Stimulated activated naive CD8-positive, alpha-beta T cell treated with anti-CD3 and anti-CD28 coated beads, Interleukin-15, amount 100 ng/mL, for 72 hours (primary cell): ENCODE results near the gene ATP6V0E2.
"Not testable (repeated sequence)": the region's sequence is repeated elsewhere in the genome, so short reads cannot be mapped to it uniquely, and the experiment has no call there.

Source experiments
- ATAC-seq: fragments of 150-1000 bp; cut with Tn5 transposase; 2 replicates; pipeline ENCODE4 v1.10.0; 2021; ENCODE audit warnings: mild to moderate bottlenecking, moderate library complexity
- DNase-seq, 2 donors: peaks; one replicate each; pipeline ENCODE4 v3.0.0; 2021 to 2022
- H3K27ac Mint-ChIP-seq, 2 donors: one replicate each; pipeline ENCODE4 v1.8.0; 2022; ENCODE audit warnings: mild to moderate bottlenecking in 2 of 2, mixed read lengths in 2 of 2, moderate library complexity in 2 of 2
- H3K27me3 Mint-ChIP-seq: one replicate; pipeline ENCODE4 v1.8.0; 2022; ENCODE audit warnings: mixed read lengths
- H3K4me1 Mint-ChIP-seq: one replicate; pipeline ENCODE4 v1.8.0; 2022; ENCODE audit warnings: mild to moderate bottlenecking, mixed read lengths
- H3K4me3 Mint-ChIP-seq, 2 donors: one replicate each; pipeline ENCODE4 v1.8.0; 2022; ENCODE audit warnings: mild to moderate bottlenecking in 2 of 2, mixed read lengths in 2 of 2, moderate library complexity in 1 of 2
- H3K9me3 Mint-ChIP-seq, 2 donors: one replicate each; pipeline ENCODE4 v1.8.0; 2022; ENCODE audit warnings: mixed read lengths in 2 of 2

The ATP6V0E2 gene

GRCh38 chr7:149907776-149908376 lies 34.1 kb downstream of the ATP6V0E2 start:
- not testable (repeated sequence) for H3K9me3 Mint-ChIP-seq, H3K27me3 Mint-ChIP-seq, H3K4me1 Mint-ChIP-seq, H3K27ac Mint-ChIP-seq, H3K4me3 Mint-ChIP-seq, DNase-seq, ATAC-seq

DNA sequence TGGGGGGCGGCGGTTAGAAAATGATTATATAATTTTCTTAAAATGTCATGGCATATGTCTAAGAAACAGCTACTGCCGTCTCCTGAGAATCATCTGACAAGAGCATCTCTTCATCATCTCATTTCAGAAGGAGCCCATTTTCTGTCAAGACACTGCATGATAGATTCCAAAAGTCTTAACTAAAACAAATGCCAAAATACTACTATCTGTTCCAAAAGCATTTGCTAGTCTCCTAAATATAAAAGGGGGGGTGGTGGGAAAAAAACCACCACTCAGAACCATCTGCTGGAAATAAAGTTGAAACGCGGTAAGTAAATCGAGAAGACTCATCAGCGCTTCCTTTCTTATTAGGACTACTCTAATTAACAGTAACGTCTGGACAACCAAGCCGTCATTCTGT lies 36.5 kb downstream of the ATP6V0E2 start:
- H3K27me3 Mint-ChIP-seq, ATAC-seq, H3K4me3 Mint-ChIP-seq, DNase-seq, H3K9me3 Mint-ChIP-seq, H3K27ac Mint-ChIP-seq, H3K4me1 Mint-ChIP-seq: not testable (repeated sequence)

- ATAC-seq, H3K4me3 Mint-ChIP-seq, H3K4me1 Mint-ChIP-seq, H3K9me3 Mint-ChIP-seq, H3K27ac Mint-ChIP-seq, DNase-seq, H3K27me3 Mint-ChIP-seq: not testable (repeated sequence)
These were observed 38.4 kb downstream of the ATP6V0E2 start for GRCh38 chr7:149912126-149912525.

- not testable (repeated sequence) for H3K4me1 Mint-ChIP-seq, H3K9me3 Mint-ChIP-seq
These were observed 52.6 kb downstream of the ATP6V0E2 start for GRCh38 chr7:149926414-149926813.

More at GRCh38 chr7:149926414-149926813, 52.6 kb downstream of the ATP6V0E2 start:
- ATAC-seq, H3K4me3 Mint-ChIP-seq, H3K27ac Mint-ChIP-seq, H3K27me3 Mint-ChIP-seq, DNase-seq: not testable (repeated sequence)
